HEK293 (cell line): ENCODE measurements around the gene ARPC4.

Experiments used
- ZFP37 ChIP-seq: fragments of 450-650 bp; formaldehyde crosslinking; IDR thresholded peaks from 2 replicates; pipeline ENCODE4 v1.5.1; 2016; ENCODE audit warnings: missing biosample characterization, missing genetic modification characterization
- ZNF146 ChIP-seq: fragments of 450-650 bp; formaldehyde crosslinking; IDR thresholded peaks from 2 replicates; pipeline ENCODE4 v1.5.1; 2016; ENCODE audit warnings: missing biosample characterization, missing genetic modification characterization
- TF ChIP-seq, protein P1 (sequence below): fragments of 450-650 bp; formaldehyde crosslinking; IDR thresholded peaks from 2 replicates; pipeline ENCODE4 v1.5.1; 2016; ENCODE audit warnings: missing biosample characterization, missing genetic modification characterization
- TF ChIP-seq, protein P2 (sequence below): fragments of 450-650 bp; formaldehyde crosslinking; IDR thresholded peaks from 2 replicates; pipeline ENCODE4 v1.5.1; 2016; ENCODE audit warnings: missing biosample characterization, missing genetic modification characterization

- TF ChIP-seq, protein P1, sequence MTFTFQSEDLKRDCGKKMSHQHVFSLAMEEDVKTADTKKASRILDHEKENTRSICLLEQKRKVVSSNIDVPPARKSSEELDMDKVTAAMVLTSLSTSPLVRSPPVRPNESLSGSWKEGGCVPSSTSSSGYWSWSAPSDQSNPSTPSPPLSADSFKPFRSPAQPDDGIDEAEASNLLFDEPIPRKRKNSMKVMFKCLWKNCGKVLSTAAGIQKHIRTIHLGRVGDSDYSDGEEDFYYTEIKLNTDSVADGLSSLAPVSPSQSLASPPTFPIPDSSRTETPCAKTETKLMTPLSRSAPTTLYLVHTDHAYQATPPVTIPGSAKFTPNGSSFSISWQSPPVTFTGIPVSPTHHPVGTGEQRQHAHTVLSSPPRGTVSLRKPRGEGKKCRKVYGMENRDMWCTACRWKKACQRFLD (tag by site-specific recombination) = no peak
- TF ChIP-seq, protein P2, sequence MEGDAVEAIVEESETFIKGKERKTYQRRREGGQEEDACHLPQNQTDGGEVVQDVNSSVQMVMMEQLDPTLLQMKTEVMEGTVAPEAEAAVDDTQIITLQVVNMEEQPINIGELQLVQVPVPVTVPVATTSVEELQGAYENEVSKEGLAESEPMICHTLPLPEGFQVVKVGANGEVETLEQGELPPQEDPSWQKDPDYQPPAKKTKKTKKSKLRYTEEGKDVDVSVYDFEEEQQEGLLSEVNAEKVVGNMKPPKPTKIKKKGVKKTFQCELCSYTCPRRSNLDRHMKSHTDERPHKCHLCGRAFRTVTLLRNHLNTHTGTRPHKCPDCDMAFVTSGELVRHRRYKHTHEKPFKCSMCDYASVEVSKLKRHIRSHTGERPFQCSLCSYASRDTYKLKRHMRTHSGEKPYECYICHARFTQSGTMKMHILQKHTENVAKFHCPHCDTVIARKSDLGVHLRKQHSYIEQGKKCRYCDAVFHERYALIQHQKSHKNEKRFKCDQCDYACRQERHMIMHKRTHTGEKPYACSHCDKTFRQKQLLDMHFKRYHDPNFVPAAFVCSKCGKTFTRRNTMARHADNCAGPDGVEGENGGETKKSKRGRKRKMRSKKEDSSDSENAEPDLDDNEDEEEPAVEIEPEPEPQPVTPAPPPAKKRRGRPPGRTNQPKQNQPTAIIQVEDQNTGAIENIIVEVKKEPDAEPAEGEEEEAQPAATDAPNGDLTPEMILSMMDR (tag by site-specific recombination) = no peak
- TF ChIP-seq ZFP37 (tag by site-specific recombination) = no peak
- TF ChIP-seq ZNF146 (tag by site-specific recombination) = no peak
Measured at GRCh38 chr3:9750556-9751411, 42.1 kb upstream of the ARPC4 start.
